Purkinje cell (primary cell): ENCODE results near the gene C4BPB. TPM values are rescaled to one million over a fixed set of nuclear protein-coding genes. Genes with fewer than 3 reads are reported as not detected.

Source experiments
- polyA plus RNA-seq: library from polyadenylated mRNA; unstranded; fragments of >200 nt; fragmentation: Nextera tagmentation; gene quantifications from 2 replicates; pipeline ENCODE4 v1.2.1, GENCODE V29; 2014

Gene C4BPB, protein sequence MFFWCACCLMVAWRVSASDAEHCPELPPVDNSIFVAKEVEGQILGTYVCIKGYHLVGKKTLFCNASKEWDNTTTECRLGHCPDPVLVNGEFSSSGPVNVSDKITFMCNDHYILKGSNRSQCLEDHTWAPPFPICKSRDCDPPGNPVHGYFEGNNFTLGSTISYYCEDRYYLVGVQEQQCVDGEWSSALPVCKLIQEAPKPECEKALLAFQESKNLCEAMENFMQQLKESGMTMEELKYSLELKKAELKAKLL
- not detected in 2 replicates for polyA plus RNA-seq

DNA sequence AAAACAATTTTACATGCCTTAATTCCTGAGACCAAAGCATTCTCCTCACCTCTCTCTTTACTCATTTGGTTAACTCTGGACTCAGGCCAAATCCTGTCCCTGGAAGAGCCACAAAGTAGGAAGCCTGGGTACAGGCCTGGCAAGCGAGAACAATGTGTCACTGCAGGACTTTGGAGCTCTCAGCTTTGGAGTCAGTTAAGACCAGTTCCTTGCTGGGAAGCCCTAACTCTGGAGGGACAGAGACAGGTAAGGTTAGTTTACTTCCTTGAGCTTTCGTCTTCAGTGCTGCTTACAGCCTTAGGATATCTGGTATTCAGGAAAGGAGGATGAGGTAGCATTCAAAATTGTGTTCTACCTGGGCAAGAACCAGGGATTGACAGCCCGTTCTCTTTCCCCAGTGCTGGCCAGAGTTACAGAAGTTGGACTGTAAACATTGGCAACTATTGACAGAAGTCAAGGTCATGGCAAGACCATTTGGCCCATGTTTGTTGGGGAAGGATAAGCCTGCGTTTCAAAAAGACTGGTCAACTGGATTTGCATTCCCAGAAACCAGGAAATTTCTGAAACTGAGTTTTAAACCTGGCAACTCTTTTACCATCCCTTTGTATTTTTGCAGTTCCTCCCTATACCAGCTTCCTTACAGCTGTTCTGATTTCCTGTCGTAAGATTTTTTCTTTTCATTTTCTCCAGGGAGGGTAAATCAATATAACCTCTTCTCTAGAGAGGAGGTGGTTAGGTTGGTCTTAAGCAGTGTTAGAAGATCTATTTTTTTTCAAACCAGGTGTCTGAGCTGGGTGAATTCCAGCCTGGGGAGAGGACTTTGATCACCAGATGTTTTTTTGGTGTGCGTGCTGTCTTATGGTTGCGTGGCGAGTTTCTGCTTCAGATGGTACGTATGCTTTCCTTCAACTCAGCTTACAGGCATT, at the start of gene C4BPB:
Gene C4BPB (plus strand): TSS at position 160 of the 926 bp plus-strand sequence. CDS start 672 bp downstream, at position 832.

DNA sequence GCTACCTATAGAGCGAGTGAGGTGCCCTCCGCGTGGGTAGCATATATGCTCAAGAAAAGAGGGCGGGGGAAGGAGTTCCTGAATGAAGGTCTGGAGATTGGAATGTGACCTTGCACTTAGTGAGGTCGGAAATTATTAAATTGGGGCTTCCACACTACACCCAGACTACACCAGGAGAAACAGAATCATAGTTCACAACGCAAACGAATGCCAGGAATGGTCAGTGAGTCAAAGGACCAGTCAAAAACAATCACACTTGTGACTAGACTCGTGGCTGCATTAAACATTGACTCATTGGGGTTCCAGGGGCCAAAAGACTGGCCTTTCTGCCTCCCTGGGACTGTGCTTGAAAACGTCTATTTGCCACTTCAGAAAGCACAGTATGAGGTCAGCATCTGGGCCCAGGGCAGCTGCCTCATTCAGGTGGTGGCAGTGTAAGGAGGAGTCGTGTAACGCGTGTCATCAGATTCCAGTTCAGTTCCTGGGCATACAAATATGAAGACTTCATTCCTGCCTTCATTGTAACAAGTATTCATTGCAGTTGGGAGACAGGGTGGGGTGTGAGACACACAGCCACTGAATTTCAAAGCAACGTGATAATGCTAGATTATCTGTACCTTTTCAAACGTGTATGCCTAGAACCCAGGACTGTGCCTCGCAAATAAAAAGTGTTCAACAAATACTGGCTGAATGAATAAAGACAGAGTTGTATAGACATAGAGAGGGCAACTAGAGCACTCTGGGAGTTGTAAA, 37.3 kb upstream of the C4BPB start, which contains the start of gene YOD1:
Gene YOD1 (minus strand): TSS at position 18 of the 753 bp plus-strand sequence. CDS start 178 bp downstream, outside the sequence.

DNA sequence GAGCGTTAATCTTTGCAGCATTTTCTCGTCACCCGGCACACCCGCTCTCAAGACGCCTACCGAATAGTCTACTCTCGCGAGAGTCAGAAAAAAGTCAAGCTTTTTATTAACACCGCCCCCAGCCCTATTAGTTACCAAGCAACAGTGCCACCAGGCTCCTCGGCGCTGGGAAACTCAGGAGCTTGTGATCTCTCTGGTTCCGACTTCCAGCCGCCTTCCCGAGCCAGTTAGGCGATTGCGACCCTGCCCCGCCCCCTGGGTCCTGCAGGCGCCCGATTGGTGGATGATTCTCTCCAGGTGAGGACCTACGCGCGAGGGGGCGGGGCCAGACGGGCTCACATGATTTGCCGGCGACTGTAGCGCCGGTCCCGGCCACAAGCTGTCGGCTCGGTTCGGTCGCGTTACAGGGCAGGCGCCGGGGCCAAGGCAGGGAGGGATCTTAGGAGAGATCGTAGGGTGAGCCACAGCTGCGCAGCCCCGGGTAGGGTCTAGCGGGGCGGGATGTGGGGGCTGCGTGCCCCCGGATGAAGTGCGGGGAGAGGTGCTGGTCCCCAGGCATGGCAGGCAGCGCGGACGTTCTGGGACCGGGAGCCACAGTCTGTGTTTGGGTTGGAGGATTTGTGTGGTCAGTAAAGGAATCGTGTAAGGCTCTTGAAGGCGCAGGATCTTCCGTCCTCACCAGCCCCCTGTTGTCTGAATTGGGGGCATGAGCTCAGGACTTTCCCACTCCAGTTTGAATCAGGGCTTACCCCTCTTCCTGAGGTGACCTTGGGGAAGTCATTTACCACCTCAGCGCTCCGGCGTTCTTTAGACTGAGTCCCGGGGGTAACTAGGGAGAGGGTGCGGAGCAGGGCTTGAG, 35.5 kb upstream of the C4BPB start, which contains the start of gene PFKFB2:
Gene PFKFB2 (plus strand): TSS at position 365 of the 859 bp plus-strand sequence. CDS start 1,443 bp downstream, outside the sequence.

DNA sequence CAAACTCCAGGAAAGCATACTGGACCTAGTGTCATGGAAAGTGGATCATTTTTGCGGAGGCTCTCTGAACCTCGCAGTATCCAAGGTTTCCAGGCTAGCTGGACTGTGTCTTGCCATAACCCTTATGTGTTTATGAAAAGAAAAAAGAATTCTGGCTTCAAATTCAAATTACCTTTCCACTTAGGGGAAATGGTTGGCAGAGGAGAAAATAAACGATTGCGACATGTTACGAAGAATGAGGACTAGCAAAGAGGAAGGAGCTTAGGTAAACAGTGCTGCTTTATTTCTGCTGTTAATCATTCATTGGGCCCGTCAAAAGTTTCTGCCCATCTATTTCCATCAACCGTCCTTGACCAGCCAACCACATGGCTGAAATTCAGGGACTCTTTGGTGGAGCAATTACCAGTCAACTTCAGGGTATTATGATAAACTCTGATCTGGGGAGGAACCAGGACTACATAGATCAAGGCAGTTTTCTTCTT, 15.3 kb downstream of the C4BPB start, which contains the start of gene C4BPA:
Gene C4BPA (plus strand): TSS at position 342 of the 482 bp plus-strand sequence. CDS start 8,793 bp downstream, outside the sequence.

Other genes with a start within 250 kb of the C4BPB start
- gene IL20, start 223.2 kb upstream of the C4BPB start, polyA plus RNA-seq: not detected in 2 replicates
- not detected in 2 replicates for gene IL24, start 191.4 kb upstream of the C4BPB start, polyA plus RNA-seq
- gene FCMR, start 166.9 kb upstream of the C4BPB start, polyA plus RNA-seq: not detected in 2 replicates
- gene PIGR, start 142.4 kb upstream of the C4BPB start, polyA plus RNA-seq: not detected in 2 replicates
- gene FCAMR, start 118.4 kb upstream of the C4BPB start, polyA plus RNA-seq: not detected in 2 replicates
- not detected in 2 replicates for gene C1orf116, start 56.1 kb upstream of the C4BPB start, polyA plus RNA-seq
- gene YOD1, start 37.7 kb upstream of the C4BPB start, polyA plus RNA-seq: 2.4 and 2.8 TPM in 2 replicates
- gene PFKFB2, start 35.6 kb upstream of the C4BPB start, polyA plus RNA-seq: 6.5 and 8.2 TPM in 2 replicates
- 0.11 TPM in 1 of 2 replicates, not detected in the other for gene C4BPA, start 15.4 kb downstream of the C4BPB start, polyA plus RNA-seq
- 29.6 and 35.9 TPM in 2 replicates for gene CD55, start 232.8 kb downstream of the C4BPB start, polyA plus RNA-seq